Sigmoid colon (tissue), 4 donors: ENCODE results near the gene PGS1.

Experiments
- POLR2AphosphoS5 ChIP-seq, 4 donors: sonication (generic); formaldehyde crosslinking; IDR thresholded peaks; one replicate each; pipeline ENCODE4 v1.6.1; 2017; ENCODE audit warnings: antibody characterized with exemption in 4 of 4
- TF ChIP-seq, protein P1 (sequence below), 4 experiments: fragments of 450-650 bp in 3 of 4; fragments of 200-600 bp in 1 of 4; IDR thresholded peaks; one replicate each; pipeline ENCODE4 v1.5.1; 2016 to 2019; ENCODE audit warnings: antibody characterized with exemption in 4 of 4, mild to moderate bottlenecking in 3 of 4, moderate library complexity in 2 of 4

GRCh38 chr17:78330570-78331224, 47.8 kb upstream of the PGS1 start:
- TF ChIP-seq, protein P1, sequence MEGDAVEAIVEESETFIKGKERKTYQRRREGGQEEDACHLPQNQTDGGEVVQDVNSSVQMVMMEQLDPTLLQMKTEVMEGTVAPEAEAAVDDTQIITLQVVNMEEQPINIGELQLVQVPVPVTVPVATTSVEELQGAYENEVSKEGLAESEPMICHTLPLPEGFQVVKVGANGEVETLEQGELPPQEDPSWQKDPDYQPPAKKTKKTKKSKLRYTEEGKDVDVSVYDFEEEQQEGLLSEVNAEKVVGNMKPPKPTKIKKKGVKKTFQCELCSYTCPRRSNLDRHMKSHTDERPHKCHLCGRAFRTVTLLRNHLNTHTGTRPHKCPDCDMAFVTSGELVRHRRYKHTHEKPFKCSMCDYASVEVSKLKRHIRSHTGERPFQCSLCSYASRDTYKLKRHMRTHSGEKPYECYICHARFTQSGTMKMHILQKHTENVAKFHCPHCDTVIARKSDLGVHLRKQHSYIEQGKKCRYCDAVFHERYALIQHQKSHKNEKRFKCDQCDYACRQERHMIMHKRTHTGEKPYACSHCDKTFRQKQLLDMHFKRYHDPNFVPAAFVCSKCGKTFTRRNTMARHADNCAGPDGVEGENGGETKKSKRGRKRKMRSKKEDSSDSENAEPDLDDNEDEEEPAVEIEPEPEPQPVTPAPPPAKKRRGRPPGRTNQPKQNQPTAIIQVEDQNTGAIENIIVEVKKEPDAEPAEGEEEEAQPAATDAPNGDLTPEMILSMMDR (IDR thresholded peaks at IDR 0.05) = no peak
- peak in 1 of 4 donors; percentile 33 for TF ChIP-seq POLR2AphosphoS5 (IDR thresholded peaks at IDR 0.05)
